ENCODE measurements around the gene GTF3C2.

The GTF3C2 gene

DNA sequence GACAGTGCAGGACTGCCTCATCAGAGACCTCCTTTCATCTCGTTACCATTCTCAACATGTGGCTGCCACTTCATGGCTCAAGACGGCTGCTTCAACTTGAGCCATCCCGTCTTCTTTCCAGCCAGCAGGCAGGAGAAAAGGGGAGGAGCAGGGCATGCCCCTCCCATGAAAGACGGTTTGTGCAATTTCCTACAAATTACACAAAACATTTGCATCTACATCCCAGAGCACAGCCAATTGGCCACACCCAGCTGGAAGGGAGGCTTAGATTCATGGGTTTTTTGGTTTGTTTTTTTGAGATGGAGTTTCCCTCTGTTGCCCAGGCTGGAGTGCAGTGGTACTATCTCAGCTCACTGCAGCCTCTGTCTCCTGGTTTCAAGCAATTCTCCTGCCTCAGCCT, 60.1 kb downstream of the GTF3C2 start:
- peak; percentile 54 for DNase-seq (ENCODE audit: low read depth)

DNA sequence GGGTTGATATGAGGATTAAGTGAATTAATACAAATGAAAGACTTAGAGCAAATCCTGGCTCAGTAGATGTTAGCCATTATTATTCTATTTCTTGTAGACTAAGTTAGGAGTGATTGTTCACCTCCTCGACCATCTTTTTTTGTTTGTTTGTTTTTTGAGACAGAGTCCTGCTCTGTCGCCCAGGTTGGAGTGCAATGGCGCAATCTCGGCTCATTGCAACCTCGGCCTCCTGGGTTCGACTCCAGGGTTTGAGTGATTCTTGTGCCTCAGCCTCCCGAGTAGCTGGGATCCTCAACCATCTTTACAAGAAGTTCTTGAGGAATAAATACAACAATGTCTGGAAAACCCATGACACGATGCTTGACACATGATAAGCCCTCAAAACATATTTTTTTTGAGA, 61.6 kb downstream of the GTF3C2 start:
- DNase-seq (ENCODE audit: low read depth) = no peak

DNA sequence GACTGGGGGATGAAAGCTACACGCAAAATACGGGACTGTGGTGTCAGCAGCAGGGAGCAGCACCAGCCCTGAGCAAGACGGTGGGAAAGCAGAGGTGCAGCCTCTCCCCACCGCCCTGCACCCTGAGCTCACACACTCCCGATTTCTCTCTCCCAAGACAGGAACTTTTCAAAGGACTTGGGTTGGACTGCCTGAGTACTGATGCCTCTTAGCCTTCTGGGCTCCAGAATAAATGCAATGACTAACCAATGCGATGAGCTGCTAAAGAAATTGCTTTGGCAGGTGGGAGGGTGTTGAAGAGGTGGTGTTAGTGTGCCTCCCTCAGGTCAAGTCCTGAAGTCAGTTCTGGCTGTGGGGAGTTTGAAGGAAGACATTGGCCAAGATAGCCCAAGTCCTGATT, 64.7 kb downstream of the GTF3C2 start:
- no peak for DNase-seq (ENCODE audit: low read depth)

DNA sequence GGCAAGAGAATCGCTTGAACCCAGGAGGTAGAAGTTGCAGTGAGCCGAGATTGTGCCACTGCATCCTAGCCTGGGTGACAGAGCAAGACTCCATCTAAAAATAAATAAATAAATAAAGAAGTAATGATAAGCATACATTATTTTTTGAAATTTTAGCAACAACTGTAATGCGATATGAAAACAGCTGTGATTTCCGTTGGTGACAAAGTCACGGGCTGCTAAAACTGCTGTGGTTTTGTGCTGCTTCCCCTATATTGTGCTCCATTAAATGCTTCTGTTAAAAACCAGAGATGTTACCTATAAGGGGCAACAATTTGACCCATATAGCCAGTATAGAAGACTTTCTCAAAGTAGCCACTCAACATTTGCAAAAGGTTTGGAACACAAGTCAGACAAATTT, 66.0 kb downstream of the GTF3C2 start:
- DNase-seq (ENCODE audit: low read depth) = no peak

DNA sequence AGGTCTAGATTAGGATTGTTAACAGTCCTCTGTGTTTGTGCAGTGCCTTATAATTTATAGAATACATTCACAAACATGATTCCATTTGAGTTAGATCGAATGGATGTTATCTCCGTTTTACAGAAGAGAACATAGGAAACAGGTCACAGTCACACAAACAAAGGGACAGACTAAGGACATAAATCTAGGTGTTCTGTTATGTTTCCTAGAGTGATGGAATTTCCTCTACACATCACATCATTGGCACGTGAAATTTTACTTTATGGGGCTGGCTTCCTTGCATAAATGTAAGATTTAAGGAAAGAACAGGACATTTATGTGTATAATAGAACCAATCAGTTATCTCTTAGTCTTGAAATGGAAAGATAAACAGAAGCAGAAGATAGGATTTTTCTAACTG, 68.0 kb downstream of the GTF3C2 start:
- no peak for DNase-seq (ENCODE audit: low read depth)

- no peak for DNase-seq (ENCODE audit: low read depth)
Observed at GRCh38 chr2:27285481-27285880, 71.1 kb downstream of the GTF3C2 start.

- DNase-seq (ENCODE audit: low read depth) = no peak
Observed at GRCh38 chr2:27284996-27285395, 71.6 kb downstream of the GTF3C2 start.

GRCh38 chr2:27282892-27283291, 73.7 kb downstream of the GTF3C2 start:
- no peak for DNase-seq (ENCODE audit: low read depth)

- DNase-seq (ENCODE audit: low read depth) = no peak
Observed at GRCh38 chr2:27281855-27282559, 74.6 kb downstream of the GTF3C2 start, which contains the start of gene TRIM54. TRIM54 (plus strand) TSS chr2:27282429; CDS start chr2:27282732, 303 bp downstream.

GRCh38 chr2:27281442-27281841, 75.1 kb downstream of the GTF3C2 start:
- no peak for DNase-seq (ENCODE audit: low read depth)

GRCh38 chr2:27280826-27281225, 75.7 kb downstream of the GTF3C2 start:
- no peak for DNase-seq (ENCODE audit: low read depth)

DNA sequence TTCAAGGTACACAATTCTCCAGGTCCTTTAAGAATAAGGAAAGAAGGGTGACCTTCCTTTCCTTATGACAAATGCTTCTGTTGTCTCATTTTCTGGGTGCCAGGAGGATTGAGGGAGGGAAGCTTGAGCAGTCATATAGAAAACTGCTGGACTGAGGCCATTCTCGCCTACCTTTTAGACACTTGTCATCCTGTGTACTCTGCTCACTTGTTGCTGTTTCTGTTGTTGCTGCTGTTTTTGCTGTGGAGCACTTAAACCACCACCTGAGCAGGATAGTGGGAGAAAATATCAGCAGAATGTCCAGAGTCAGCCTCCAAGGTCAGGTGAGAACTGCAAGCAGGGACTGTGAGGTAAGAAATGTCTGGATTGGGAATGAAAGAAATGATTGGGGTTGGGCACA, 78.6 kb downstream of the GTF3C2 start:
- no peak for DNase-seq (ENCODE audit: low read depth)
